Vagina (tissue), 2 donors: Measurements from ENCODE around the gene KLKB1.

Experiments used
- CTCF ChIP-seq, 3 experiments: fragments of 450-650 bp in 2 of 3; fragments of 200-600 bp in 1 of 3; sonication (generic) in 1 of 3; IDR thresholded peaks; one replicate each; pipeline ENCODE4 v1.5.1; 2017 to 2019; ENCODE audit warnings: antibody characterized with exemption in 3 of 3, mild to moderate bottlenecking in 2 of 3, moderate library complexity in 2 of 3
- POLR2AphosphoS5 ChIP-seq, 2 donors: sonication (generic); formaldehyde crosslinking; IDR thresholded peaks; one replicate each; pipeline ENCODE4 v1.9.0; 2017; ENCODE audit warnings: antibody characterized with exemption in 2 of 2, mild to moderate bottlenecking in 2 of 2, low read depth in 1 of 2; ENCODE audit not compliant: insufficient read depth in 1 of 2

GRCh38 chr4:186204686-186205085 is 22.6 kb upstream of the KLKB1 start:
- TF ChIP-seq POLR2AphosphoS5 (IDR thresholded peaks at IDR 0.05; ENCODE audit: insufficient read depth in 1 of 2, low read depth in 1 of 2) (no peak), CTCF (IDR thresholded peaks at IDR 0.05) (no peak)
